RWPE1 (cell line): ENCODE results near the gene ICA1.

ENCODE experiments used
- CTCF ChIA-PET: fragments of 350-600 bp; sonication (Branson Sonifier 250); formaldehyde crosslinking; extraction: SDS; loops from one replicate; lab custom pipeline; 2021; lab: Yijun Ruan, JAX
- POLR2A ChIA-PET: fragments of 400-600 bp; formaldehyde crosslinking; extraction: SDS; loops from one replicate; lab custom pipeline; 2020; ENCODE audit warnings: antibody characterized with exemption; ENCODE audit not compliant: low non-redundant PET; lab: Yijun Ruan, JAX
- DNase-seq: peaks from one replicate; pipeline ENCODE4 v3.0.0; 2012; ENCODE audit warnings: low spot score
- H3K27ac ChIP-seq: fragments of 450-650 bp; 2 replicates; pipeline ENCODE4 v1.5.1; 2017
- CTCF ChIP-seq: fragments of 450-650 bp; conservative IDR thresholded peaks from 2 replicates; pipeline ENCODE4 v1.5.1; 2017; ENCODE audit warnings: low read depth, mild to moderate bottlenecking

The ICA1 gene

GRCh38 chr7:8274589-8274988 lies 12.6 kb upstream of the ICA1 start:
- ChIA-PET CTCF (interaction anchor here (0.9 kb wide), 1 partner anchor 26 kb away, joined by 6 read pairs; no protein-coding TSS in a partner anchor), POLR2A (no interaction called here)
- peak; percentile 24 for DNase-seq
- no peak overlapping the region for H3K27ac ChIP-seq
- no peak for TF ChIP-seq CTCF

- ChIA-PET CTCF (no interaction called here), POLR2A (no interaction called here)
- no peak for TF ChIP-seq CTCF
- DNase-seq: no peak
- no peak overlapping the region for H3K27ac ChIP-seq
Observed at GRCh38 chr7:8271960-8272359, 10.0 kb upstream of the ICA1 start.

GRCh38 chr7:8263048-8263447 lies 1.1 kb upstream of the ICA1 start:
- H3K27ac ChIP-seq: no peak overlapping the region
- POLR2A ChIA-PET: no interaction called here
- DNase-seq: no peak
- CTCF ChIA-PET: interaction anchor here (0.8 kb wide), 1 partner anchor 25 kb away, joined by 3 read pairs; no protein-coding TSS in a partner anchor
- no peak for TF ChIP-seq CTCF

- H3K27ac ChIP-seq: no peak overlapping the region
- POLR2A ChIA-PET: interaction anchor here (0.5 kb wide), 1 partner anchor 1134 kb away, joined by 3 read pairs; no protein-coding TSS in a partner anchor
- no peak for TF ChIP-seq CTCF
Observed at GRCh38 chr7:8260871-8261694, 884 bp downstream of the ICA1 start.

GRCh38 chr7:8259586-8260222 lies 2.3 kb downstream of the ICA1 start:
- POLR2A ChIA-PET: no interaction called here
- CTCF ChIA-PET: no interaction called here
- H3K27ac ChIP-seq: no peak overlapping the region
- no peak for TF ChIP-seq CTCF
- DNase-seq: no peak

More at GRCh38 chr7:8260871-8261694, 884 bp downstream of the ICA1 start:
- DNase-seq: peak; percentile 49
- CTCF ChIA-PET: interaction anchor here (0.8 to 1.1 kb wide), 2 partner anchors 9 to 35 kb away, joined by 3 read pairs; no protein-coding TSS in a partner anchor

GRCh38 chr7:8258734-8259133 lies 3.2 kb downstream of the ICA1 start:
- ChIA-PET POLR2A (no interaction called here), CTCF (no interaction called here)
- H3K27ac ChIP-seq: no peak overlapping the region
- no peak for TF ChIP-seq CTCF
- DNase-seq: no peak
